B cell (primary cell): Measurements from ENCODE around the gene PARP16.

Source experiments
- EZH2 ChIP-seq: IDR thresholded peaks from 2 replicates; pipeline ENCODE4 v1.6.1; 2012; ENCODE audit warnings: borderline replicate concordance, low read depth, mild to moderate bottlenecking, moderate library complexity, low read length; ENCODE audit not compliant: insufficient read depth, poor library complexity, severe bottlenecking
- TF ChIP-seq, protein P1 (sequence below): fragments of 200-600 bp; IDR thresholded peaks from one replicate; pipeline ENCODE4 v1.8.0; 2022; ENCODE audit warnings: antibody characterized with exemption, mild to moderate bottlenecking

DNA sequence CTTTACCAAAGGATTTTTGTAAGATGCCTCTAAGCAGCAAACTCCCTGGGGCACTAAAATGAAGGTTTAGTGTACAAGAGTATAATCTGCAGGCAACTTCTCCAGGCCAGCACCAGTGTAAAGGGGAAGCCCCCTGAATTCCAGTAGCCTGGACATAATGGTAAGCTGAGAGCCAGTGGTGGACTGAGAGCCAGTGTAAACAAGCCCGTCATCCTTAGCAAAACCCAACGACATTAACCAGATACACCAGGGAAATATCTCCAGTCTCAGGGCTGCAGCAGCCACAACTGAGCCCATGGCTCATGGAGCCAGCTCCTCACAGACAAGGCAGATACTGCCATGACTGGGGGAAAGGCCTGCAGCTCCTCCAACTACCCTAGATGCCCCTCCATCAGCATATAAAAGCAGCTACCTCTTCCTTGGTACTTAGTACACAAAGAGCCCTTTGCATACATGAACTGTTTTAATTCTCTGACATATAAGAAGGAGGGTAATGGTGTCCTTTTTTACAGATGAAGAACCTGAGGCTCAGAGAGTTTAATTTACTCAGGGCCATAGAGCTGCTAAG lies 21.7 kb downstream of the PARP16 start:
- TF ChIP-seq, protein P1, sequence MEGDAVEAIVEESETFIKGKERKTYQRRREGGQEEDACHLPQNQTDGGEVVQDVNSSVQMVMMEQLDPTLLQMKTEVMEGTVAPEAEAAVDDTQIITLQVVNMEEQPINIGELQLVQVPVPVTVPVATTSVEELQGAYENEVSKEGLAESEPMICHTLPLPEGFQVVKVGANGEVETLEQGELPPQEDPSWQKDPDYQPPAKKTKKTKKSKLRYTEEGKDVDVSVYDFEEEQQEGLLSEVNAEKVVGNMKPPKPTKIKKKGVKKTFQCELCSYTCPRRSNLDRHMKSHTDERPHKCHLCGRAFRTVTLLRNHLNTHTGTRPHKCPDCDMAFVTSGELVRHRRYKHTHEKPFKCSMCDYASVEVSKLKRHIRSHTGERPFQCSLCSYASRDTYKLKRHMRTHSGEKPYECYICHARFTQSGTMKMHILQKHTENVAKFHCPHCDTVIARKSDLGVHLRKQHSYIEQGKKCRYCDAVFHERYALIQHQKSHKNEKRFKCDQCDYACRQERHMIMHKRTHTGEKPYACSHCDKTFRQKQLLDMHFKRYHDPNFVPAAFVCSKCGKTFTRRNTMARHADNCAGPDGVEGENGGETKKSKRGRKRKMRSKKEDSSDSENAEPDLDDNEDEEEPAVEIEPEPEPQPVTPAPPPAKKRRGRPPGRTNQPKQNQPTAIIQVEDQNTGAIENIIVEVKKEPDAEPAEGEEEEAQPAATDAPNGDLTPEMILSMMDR: no peak
- no peak for TF ChIP-seq EZH2
